ENCODE data around the gene SLCO4C1.

DNA sequence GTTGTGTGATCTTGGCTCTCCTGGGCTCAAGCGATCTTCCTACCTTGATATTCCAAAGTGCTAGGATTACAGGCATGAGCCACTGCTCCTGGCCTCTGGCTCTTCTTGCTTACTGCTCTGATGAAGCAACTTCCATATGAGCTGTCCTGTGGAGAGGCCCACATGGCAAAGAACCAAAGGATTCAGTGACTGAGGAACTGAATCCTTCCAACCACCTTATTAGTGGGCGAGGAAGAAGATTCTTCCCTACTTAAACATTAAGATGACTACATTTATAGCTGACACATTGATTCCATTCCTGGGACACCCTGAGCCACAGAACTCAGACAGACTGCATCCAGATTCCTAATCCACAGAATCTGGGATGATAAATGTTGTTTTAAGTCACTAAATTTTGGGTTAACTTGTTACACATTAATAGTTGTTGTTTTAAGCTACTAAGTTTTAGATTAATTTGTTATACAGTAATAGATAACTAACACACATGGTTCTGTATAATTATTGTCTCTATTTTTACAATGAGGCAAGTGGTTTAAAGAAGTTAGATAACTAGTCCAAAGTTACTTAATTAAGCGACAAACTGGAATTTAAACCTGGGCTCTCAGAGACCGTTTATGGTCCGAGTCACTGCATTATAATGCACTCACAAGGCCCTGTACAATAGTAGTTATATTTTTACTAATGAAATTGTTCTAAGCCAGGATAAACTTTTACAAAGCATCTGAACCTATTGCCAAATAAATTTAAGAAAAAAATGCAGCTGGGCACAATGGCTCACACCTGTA lies 16.7 kb upstream of the SLCO4C1 start:
- TF ChIP-seq, protein P1, sequence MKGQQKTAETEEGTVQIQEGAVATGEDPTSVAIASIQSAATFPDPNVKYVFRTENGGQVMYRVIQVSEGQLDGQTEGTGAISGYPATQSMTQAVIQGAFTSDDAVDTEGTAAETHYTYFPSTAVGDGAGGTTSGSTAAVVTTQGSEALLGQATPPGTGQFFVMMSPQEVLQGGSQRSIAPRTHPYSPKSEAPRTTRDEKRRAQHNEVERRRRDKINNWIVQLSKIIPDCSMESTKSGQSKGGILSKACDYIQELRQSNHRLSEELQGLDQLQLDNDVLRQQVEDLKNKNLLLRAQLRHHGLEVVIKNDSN (IDR thresholded peaks at IDR 0.05), result no peak
- TF ChIP-seq MAX (IDR thresholded peaks at IDR 0.05), result no peak
- no peak for TF ChIP-seq CREB1 (IDR thresholded peaks at IDR 0.05; ENCODE audit: low read depth)
- TF ChIP-seq EP300 (IDR thresholded peaks at IDR 0.05; ENCODE audit: borderline replicate concordance), result no peak
- no peak for TF ChIP-seq NFIC (IDR thresholded peaks at IDR 0.05)
- no peak for TF ChIP-seq TEAD4 (IDR thresholded peaks at IDR 0.05)
- TF ChIP-seq ZBTB7A (IDR thresholded peaks at IDR 0.05; ENCODE audit: low read depth), result no peak
- no peak for TF ChIP-seq TAF1 (IDR thresholded peaks at IDR 0.05; ENCODE audit: low read depth)
- TF ChIP-seq EGR1 (IDR thresholded peaks at IDR 0.05), result no peak
- no peak for TF ChIP-seq REST (IDR thresholded peaks at IDR 0.05; ENCODE audit: low read depth)
- TF ChIP-seq RAD21 (IDR thresholded peaks at IDR 0.05; ENCODE audit: low read depth), result no peak
- no peak for TF ChIP-seq FOXM1 (IDR thresholded peaks at IDR 0.05; ENCODE audit: borderline replicate concordance, low read depth)
- TF ChIP-seq CEBPB (IDR thresholded peaks at IDR 0.05), result no peak
